ENCODE results near the gene PPP4R1. TPM values are rescaled to one million over a fixed set of nuclear protein-coding genes. Genes with fewer than 3 reads are reported as not detected.

The PPP4R1 gene
- total RNA-seq, 6 experiments from 2014 or later, result 15.0 to 36.5 (median 30.1) TPM

- intact Hi-C loops (cut with DNase I), result no loop called here
- WGBS (ENCODE audit: insufficient coverage, low coverage, low lambda C conversion rate, missing lambda C conversion rate), result 77% methylated on average over 6 of the region's 6 CpGs
- H3K36me3 ChIP-seq, result peaks cover 0 to 27% (median 3%) of the 10 kb centered on the region in 4 donors
- TF ChIP-seq POLR2A (IDR thresholded peaks at IDR 0.05) (no peak), CTCF (IDR thresholded peaks at IDR 0.05) (no peak)
- H3K27ac ChIP-seq, result no peak overlapping the region
- no peaks in the 10 kb centered on the region for H3K9me3 ChIP-seq
- ATAC-seq (peak in 3 of 4 donors; percentile 21 to 54 (median 36)), DNase-seq (no peak)
- no peak overlapping the region for H3K4me3 ChIP-seq
- H3K4me1 ChIP-seq, result no peaks in the 10 kb centered on the region
- no peaks in the 10 kb centered on the region for H3K27me3 ChIP-seq
Observed at GRCh38 chr18:9530226-9531009, 83.9 kb downstream of the PPP4R1 start.

- Histone ChIP-seq H3K27ac (no peak overlapping the region), H3K4me1 (no peaks in the 10 kb centered on the region), H3K9me3 (no peaks in the 10 kb centered on the region), H3K27me3 (no peaks in the 10 kb centered on the region), H3K36me3 (peaks cover 0 to 1% (median 0%) of the 10 kb centered on the region in 4 donors), H3K4me3 (no peak overlapping the region)
- TF ChIP-seq POLR2A (IDR thresholded peaks at IDR 0.05) (no peak), CTCF (IDR thresholded peaks at IDR 0.05) (no peak)
- no peak for DNase-seq
- ATAC-seq, result no peak
- intact Hi-C loops (cut with DNase I), result no loop called here
Observed at GRCh38 chr18:9526458-9526857, 87.9 kb downstream of the PPP4R1 start.

GRCh38 chr18:9522952-9523351 is 91.4 kb downstream of the PPP4R1 start:
- Histone ChIP-seq H3K4me1 (no peaks in the 10 kb centered on the region), H3K27me3 (no peaks in the 10 kb centered on the region), H3K27ac (no peak overlapping the region), H3K36me3 (no peaks in the 10 kb centered on the region), H3K9me3 (no peaks in the 10 kb centered on the region), H3K4me3 (no peak overlapping the region)
- TF ChIP-seq POLR2A (IDR thresholded peaks at IDR 0.05), result no peak
- no peak for TF ChIP-seq CTCF (IDR thresholded peaks at IDR 0.05)
- DNase-seq, result no peak
- 87% methylated on average over 6 of the region's 6 CpGs for WGBS (ENCODE audit: insufficient coverage, low coverage, low lambda C conversion rate, missing lambda C conversion rate)
- intact Hi-C loops (cut with DNase I), result no loop called here
- no peak for ATAC-seq

GRCh38 chr18:9521770-9522169 is 92.6 kb downstream of the PPP4R1 start:
- TF ChIP-seq POLR2A (IDR thresholded peaks at IDR 0.05) (no peak), CTCF (IDR thresholded peaks at IDR 0.05) (no peak)
- Histone ChIP-seq H3K27ac (no peak overlapping the region), H3K4me1 (no peaks in the 10 kb centered on the region), H3K36me3 (peaks cover 0 to 2% (median 0%) of the 10 kb centered on the region in 4 donors), H3K27me3 (no peaks in the 10 kb centered on the region), H3K9me3 (no peaks in the 10 kb centered on the region), H3K4me3 (no peak overlapping the region)
- intact Hi-C loops (cut with DNase I), result no loop called here
- WGBS (ENCODE audit: insufficient coverage, low coverage, low lambda C conversion rate, missing lambda C conversion rate), result 64% methylated on average over 7 of the region's 7 CpGs
- ATAC-seq (peak in 2 of 4 donors; percentile 20 to 50), DNase-seq (no peak)
